ENCODE results near the gene TMEM245.
A peak's percentile ranks its signal among the peaks of the same experiment; 100 is the strongest.

TMEM245 gene

DNA sequence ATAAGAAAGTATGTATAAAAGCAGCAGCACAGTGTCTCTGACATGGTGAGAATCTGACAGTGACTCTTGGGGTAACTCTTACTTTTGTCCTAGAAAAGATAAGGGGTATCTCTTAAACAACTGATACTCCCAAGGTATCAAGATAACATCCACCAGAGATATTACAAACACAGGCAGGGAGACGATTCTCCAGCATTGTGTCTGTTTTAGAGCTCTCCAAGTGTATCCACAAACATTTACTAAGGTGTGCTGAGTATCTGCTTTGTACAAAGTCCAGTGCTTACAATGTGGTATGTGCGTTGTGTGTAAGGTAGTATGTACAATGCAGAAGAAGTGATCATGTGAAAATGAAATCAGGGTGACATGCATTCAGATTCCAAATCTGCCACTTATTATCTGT lies 4.4 kb upstream of the TMEM245 start:
- Histone ChIP-seq H3K4me1 (ENCODE audit: insufficient read depth, low read length) (peaks cover 6% of the 10 kb centered on the region), H3K4me3 (ENCODE audit: low read length) (no peak overlapping the region), H3K9me3 (ENCODE audit: low read length) (no peaks in the 10 kb centered on the region), H2AFZ (ENCODE audit: low read depth, low read length) (no peak overlapping the region), H3K27me3 (ENCODE audit: insufficient read depth, low read length) (no peaks in the 10 kb centered on the region), H3K36me3 (ENCODE audit: insufficient read depth, low read length) (no peaks in the 10 kb centered on the region)

DNA sequence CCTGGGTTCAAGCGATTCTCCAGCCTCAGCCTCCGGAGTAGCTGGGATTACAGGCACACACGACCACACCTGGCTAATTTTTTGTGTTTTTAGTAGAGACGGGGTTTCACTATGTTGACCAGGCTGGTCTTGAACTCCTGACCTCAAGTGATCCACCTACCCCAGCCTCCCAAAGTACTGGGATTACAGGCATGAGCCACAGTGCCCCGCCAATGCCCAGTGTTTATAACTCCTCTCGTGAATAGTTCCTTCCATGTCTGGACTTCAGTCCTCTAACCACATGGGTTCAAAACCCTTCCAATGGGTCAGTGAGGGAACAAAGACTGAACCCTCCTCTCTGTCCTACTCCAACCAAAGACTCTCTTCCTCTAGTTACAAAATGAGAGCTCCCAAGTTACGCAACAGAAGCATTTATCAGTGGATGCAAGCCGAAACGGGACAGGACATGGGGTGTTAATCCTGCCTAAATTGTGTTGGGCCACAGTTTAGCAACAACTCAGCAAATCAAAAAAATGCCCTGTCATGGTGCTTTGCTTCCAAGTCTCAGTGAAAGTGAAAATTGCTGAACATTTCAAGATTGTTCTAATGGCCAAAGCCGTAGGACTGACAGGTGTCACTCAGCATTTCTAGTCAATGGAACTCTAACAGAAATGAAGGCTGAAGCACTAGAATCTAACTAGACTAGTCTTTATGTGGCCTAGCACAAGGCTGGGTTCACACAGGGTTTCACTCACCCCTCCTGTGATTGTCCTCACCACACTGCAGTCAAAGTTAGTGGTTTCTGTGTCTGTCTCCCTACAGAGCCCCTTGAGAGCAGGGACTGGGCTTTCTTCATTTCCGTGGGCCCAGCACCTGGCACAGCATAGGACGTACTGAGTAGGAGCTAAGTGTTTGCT lies 3.2 kb upstream of the TMEM245 start:
- Histone ChIP-seq H3K4me1 (ENCODE audit: insufficient read depth, low read length) (peaks cover 16% of the 10 kb centered on the region), H3K9me3 (ENCODE audit: low read length) (no peaks in the 10 kb centered on the region), H2AFZ (ENCODE audit: low read depth, low read length) (no peak overlapping the region), H3K27me3 (ENCODE audit: insufficient read depth, low read length) (no peaks in the 10 kb centered on the region), H3K4me3 (ENCODE audit: low read length) (no peak overlapping the region), H3K36me3 (ENCODE audit: insufficient read depth, low read length) (no peaks in the 10 kb centered on the region)

DNA sequence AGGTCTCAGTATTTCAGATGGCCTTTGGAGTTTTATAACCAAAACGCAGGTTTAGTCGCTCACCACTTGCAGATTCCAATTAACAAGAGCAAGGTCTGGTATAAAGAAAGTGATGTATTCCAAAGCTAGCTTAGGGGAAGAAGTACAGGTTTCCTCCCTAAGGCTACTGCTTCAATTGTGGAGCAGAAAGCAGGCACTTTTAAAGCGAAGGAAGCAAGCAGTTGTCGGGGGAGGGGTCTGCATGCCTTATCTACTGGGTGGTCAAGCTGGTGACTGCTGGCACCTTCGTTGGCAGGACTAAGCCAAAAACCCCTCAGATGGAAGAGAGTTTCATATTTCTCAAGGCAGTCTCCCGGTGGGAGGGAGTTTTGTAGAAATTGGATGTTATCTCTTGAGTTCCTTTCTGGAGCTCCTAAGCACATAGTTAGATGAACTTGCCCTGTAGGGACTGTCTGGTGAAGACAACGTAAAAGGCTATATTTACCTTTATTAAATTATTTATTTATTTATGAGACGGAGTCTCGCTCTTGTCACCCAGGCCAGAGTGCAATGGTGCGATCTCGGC lies 1.6 kb upstream of the TMEM245 start:
- Histone ChIP-seq H3K36me3 (ENCODE audit: insufficient read depth, low read length) (peaks cover 3% of the 10 kb centered on the region), H3K9me3 (ENCODE audit: low read length) (no peaks in the 10 kb centered on the region), H3K27me3 (ENCODE audit: insufficient read depth, low read length) (no peaks in the 10 kb centered on the region), H3K4me1 (ENCODE audit: insufficient read depth, low read length) (peaks cover 22% of the 10 kb centered on the region), H3K4me3 (ENCODE audit: low read length) (no peak overlapping the region), H2AFZ (ENCODE audit: low read depth, low read length) (no peak overlapping the region)

DNA sequence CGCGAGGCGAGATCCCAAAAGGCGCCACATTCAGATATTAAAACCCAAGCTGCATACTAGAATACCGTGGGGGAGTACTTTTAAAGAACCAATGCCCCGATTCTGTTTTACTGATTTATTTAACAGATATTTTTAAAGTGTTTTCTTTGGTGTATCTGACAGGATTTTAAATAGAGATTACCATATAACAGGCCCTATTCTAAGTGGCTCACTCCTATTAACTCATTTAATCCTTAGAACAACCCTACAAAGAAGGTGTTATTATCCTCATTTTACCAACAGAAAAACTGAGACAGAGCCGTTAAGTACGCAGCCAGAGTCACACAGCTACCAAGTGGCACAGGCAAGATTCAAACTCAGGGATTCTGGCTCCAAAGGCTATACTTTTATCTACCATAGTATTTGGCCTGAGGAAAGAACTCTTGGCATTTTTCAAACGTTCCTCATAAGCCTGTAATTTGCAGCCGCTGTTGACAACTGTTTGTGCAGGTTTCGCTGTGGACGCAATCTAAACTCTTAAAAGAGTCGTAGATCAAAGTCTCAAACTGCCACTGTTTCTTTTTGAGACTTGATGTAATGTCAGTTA lies 550 bp upstream of the TMEM245 start:
- Histone ChIP-seq H3K4me3 (ENCODE audit: low read length) (peak overlapping the region; percentile 40), H3K4me1 (ENCODE audit: insufficient read depth, low read length) (peaks cover 22% of the 10 kb centered on the region), H3K27me3 (ENCODE audit: insufficient read depth, low read length) (no peaks in the 10 kb centered on the region), H2AFZ (ENCODE audit: low read depth, low read length) (peak overlapping the region; percentile 73), H3K9me3 (ENCODE audit: low read length) (no peaks in the 10 kb centered on the region), H3K36me3 (ENCODE audit: insufficient read depth, low read length) (peaks cover 3% of the 10 kb centered on the region)

GRCh38 chr9:109118808-109119438 lies 824 bp downstream of the TMEM245 start:
- H2AFZ ChIP-seq (ENCODE audit: low read depth, low read length), result peak overlapping the region; percentile 90
- peaks cover 3% of the 10 kb centered on the region for H3K36me3 ChIP-seq (ENCODE audit: insufficient read depth, low read length)
- H3K27me3 ChIP-seq (ENCODE audit: insufficient read depth, low read length), result no peaks in the 10 kb centered on the region

DNA sequence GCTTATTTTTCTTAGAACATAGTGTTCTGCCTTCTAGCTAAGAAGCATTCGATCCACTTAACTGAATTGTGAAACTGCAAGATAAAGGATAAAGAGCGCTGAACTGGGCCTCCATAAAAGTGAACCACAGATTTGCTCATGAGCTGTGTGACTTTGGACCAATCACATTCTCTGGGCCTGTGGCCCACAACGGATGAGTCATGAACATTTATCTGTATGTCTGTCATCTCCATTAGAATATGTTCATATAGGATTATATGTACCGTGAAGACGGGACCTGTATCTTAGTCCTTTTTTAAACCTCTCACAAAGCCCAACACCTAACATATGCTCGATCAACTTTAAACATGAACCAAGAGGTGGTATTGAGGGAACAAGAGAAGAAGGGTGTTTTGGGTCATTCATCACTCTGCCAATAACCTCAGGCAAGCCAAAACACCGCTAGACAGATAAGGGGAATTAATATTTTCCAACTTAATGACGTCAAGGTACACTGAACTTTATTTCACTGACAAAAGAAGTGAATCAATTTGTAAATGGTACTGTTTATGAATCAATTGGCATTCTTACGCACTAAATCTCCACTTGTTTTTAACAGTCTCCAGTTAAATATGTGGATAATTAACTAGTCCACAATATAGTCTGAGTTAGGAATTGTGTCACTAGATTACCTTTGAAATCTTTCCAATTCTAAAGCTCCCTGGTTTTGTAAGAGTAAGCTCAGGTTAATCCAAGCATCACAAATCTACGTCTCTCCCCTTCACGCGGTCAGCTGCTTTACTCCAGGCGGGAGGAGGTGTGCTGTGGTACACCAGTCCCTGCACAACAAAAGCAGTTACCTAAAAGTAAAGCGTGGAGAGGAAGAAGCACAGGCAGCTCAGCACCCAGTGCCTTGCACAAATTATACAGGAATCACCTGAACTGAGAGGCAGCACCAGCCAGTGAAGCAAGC lies 1.6 kb downstream of the TMEM245 start:
- peaks cover 22% of the 10 kb centered on the region for H3K4me1 ChIP-seq (ENCODE audit: insufficient read depth, low read length)
- H3K4me3 ChIP-seq (ENCODE audit: low read length), result peak overlapping the region; percentile 61
- no peak overlapping the region for H2AFZ ChIP-seq (ENCODE audit: low read depth, low read length)
- peaks cover 3% of the 10 kb centered on the region for H3K36me3 ChIP-seq (ENCODE audit: insufficient read depth, low read length)
- H3K9me3 ChIP-seq (ENCODE audit: low read length), result no peaks in the 10 kb centered on the region
- no peaks in the 10 kb centered on the region for H3K27me3 ChIP-seq (ENCODE audit: insufficient read depth, low read length)

More at GRCh38 chr9:109118808-109119438, 824 bp downstream of the TMEM245 start:
- Histone ChIP-seq H3K4me3 (ENCODE audit: low read length) (peak overlapping the region; percentile 61), H3K9me3 (ENCODE audit: low read length) (no peaks in the 10 kb centered on the region), H3K4me1 (ENCODE audit: insufficient read depth, low read length) (peaks cover 22% of the 10 kb centered on the region)

DNA sequence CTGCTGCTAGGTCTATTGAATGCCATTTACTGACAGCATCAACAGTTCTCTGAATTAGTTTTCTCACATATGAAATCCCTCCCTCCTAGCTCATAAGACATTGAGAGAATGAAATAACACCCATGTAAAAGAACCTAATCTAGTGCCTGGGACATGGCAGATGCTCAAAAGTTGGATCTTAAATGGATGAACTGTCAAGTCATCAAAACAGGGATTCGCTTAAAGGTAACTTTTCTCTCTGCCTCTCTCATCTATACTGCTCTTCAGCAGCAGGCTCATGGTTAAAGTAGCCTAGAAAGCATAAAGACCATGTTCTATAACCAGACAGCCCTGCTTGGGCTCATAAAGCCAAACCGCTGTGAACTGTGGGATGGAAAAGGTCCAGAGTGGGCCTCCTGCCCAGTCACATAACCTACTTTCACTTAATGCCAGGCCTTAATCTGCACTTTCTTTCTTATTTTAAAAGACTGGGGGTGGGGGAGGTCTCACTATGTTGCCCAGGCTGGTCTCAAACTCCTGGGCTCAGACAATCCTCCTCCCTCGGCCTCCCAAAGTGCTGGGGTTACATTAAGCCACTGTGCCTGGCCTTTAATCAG lies 3.7 kb downstream of the TMEM245 start:
- peaks cover 3% of the 10 kb centered on the region for H3K36me3 ChIP-seq (ENCODE audit: insufficient read depth, low read length)
- no peaks in the 10 kb centered on the region for H3K27me3 ChIP-seq (ENCODE audit: insufficient read depth, low read length)
- H2AFZ ChIP-seq (ENCODE audit: low read depth, low read length), result no peak overlapping the region
- no peak overlapping the region for H3K4me3 ChIP-seq (ENCODE audit: low read length)
- no peaks in the 10 kb centered on the region for H3K9me3 ChIP-seq (ENCODE audit: low read length)
- H3K4me1 ChIP-seq (ENCODE audit: insufficient read depth, low read length), result peaks cover 22% of the 10 kb centered on the region

- H2AFZ ChIP-seq (ENCODE audit: low read depth, low read length), result no peak overlapping the region
- no peak overlapping the region for H3K4me3 ChIP-seq (ENCODE audit: low read length)
- peaks cover 21% of the 10 kb centered on the region for H3K4me1 ChIP-seq (ENCODE audit: insufficient read depth, low read length)
- no peaks in the 10 kb centered on the region for H3K9me3 ChIP-seq (ENCODE audit: low read length)
- H3K36me3 ChIP-seq (ENCODE audit: insufficient read depth, low read length), result peaks cover 3% of the 10 kb centered on the region
- no peaks in the 10 kb centered on the region for H3K27me3 ChIP-seq (ENCODE audit: insufficient read depth, low read length)
These were observed 5.1 kb downstream of the TMEM245 start for GRCh38 chr9:109114670-109115069.

DNA sequence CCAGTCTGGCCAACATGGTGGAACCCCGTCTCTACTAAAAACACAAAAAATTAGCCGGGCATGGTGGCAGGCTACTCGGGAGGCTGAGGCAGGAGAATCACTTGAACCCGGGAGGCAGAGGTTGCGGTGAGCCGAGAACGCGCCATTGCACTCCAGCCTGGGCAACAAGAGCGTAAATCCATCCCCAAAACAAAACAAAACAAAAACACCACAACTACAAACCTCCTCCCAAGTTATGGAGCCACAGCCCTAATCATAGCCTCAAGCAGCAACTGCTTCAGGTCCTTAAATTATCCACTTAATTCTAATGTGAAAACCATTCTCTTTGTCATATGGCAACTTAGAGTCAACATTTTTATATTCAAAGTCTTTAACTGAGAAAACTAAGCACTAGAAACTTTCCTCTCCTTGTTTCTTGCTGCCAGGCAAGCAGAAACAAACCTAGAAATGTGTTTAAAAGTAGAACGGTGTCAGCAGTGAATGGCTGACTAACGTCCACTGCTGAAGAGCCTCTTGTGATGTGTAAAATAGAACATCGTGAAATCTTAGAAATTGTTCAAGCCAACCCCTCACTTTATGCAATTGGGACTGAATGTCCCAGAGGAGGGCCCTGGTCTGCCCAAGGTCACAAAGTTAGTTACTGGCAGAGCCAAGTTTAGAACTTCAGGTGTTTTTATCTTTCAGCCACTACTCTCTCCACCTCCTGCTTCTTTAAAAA lies 5.7 kb downstream of the TMEM245 start:
- Histone ChIP-seq H3K36me3 (ENCODE audit: insufficient read depth, low read length) (peaks cover 3% of the 10 kb centered on the region), H3K4me1 (ENCODE audit: insufficient read depth, low read length) (peaks cover 21% of the 10 kb centered on the region), H3K9me3 (ENCODE audit: low read length) (no peaks in the 10 kb centered on the region), H3K27me3 (ENCODE audit: insufficient read depth, low read length) (no peaks in the 10 kb centered on the region), H2AFZ (ENCODE audit: low read depth, low read length) (no peak overlapping the region), H3K4me3 (ENCODE audit: low read length) (no peak overlapping the region)

DNA sequence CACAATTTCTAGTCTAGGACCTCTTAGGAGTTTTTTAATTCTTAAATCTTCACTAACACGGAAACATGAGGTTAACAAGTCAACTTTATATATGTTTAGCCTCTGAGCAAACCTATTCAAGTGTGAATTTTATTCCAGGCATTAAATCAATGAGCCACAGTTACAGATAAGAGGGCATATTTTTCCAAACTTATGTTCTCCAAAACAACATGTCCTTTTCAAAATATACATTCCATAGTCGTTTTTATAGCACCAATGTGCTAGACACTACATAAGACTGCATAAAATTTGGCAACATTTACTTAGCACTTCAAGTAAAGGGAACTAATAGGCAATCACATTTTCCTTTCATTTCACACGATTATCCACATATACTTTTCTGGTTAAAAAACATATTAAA lies 6.5 kb downstream of the TMEM245 start:
- H3K36me3 ChIP-seq (ENCODE audit: insufficient read depth, low read length), result peaks cover 3% of the 10 kb centered on the region
- H3K4me1 ChIP-seq (ENCODE audit: insufficient read depth, low read length), result peaks cover 14% of the 10 kb centered on the region
- no peaks in the 10 kb centered on the region for H3K27me3 ChIP-seq (ENCODE audit: insufficient read depth, low read length)
- no peak overlapping the region for H2AFZ ChIP-seq (ENCODE audit: low read depth, low read length)
- H3K4me3 ChIP-seq (ENCODE audit: low read length), result no peak overlapping the region
- H3K9me3 ChIP-seq (ENCODE audit: low read length), result no peaks in the 10 kb centered on the region

DNA sequence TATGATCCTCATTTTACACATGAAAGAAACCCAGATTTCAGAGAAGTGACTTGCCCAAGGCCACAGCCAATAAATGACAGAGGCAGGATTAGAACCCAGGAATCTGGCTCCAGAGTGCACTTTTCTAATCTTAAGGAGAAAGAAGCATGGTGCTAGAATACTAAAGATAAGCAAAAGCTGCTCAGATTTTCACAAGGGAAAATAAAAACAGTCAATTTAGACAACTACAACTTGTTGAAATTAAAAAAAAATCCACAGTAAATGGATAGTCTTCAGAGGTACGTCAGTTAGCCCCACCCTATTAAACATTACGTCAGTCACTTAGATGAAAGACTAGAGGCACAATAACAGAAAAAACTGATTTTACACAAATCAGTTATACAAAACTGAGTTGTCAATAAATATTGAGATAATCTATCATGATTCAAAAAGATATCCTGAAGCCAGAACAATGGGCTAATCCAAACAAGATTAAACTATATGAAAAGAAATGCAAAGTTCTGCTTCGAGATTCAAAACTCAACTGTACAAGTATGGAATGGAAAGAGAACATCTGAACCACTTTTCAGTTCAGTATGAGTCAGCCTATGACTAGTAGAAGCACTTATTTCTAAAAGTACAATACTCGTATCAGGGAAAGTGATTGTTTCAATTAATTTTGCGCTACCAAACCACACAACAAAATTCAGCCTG lies 9.3 kb downstream of the TMEM245 start:
- Histone ChIP-seq H3K27me3 (ENCODE audit: insufficient read depth, low read length) (no peaks in the 10 kb centered on the region), H3K9me3 (ENCODE audit: low read length) (peaks cover 2% of the 10 kb centered on the region), H2AFZ (ENCODE audit: low read depth, low read length) (no peak overlapping the region), H3K4me3 (ENCODE audit: low read length) (no peak overlapping the region), H3K4me1 (ENCODE audit: insufficient read depth, low read length) (peaks cover 5% of the 10 kb centered on the region), H3K36me3 (ENCODE audit: insufficient read depth, low read length) (peaks cover 9% of the 10 kb centered on the region)

All from neuron (in vitro differentiated cells).